ENCODE data around the gene ANKS3.

ANKS3 gene

DNA sequence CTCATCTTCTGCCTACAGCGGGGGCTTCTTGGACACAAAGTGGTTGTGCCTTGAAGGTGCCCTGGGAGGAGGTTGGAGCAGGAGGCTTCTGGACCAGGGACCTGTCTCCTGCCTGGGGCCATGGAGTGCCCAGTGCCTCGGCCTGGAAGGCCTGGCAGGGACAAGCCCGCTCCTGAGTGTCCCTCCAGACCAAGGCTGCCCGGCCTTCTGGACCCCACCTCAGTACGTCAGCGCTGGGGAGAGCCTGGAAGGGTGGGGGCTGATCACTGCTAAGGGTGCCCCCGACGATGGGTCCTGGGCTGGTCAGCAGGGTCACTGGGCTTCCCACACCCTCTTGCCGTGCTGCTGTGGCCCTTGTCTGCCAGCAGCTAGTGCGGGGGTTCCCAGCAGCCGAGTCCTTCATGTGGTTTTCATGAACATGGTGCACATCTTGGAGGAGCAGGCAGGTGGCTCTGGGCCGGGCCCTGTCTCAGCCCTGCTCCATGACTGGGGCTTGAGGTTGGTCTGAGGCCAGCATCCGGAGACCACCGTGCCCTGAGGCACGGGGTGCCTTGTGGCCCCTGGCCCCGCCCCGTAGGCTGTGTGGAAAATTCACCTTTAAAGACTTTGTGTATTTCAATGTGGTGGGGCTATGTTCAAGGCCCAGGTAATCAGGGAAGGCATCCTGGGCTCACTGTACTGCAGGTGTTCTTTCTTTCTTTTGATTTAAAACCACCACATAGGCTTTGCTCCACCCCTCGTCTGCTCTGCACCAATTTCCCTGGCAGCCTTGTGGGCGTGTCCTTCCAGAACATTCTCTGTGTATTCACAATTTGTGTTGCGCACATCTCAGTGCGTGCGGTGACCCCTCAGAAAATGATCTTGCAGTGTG, 87.1 kb downstream of the ANKS3 start:
- no peak for DNase-seq (ENCODE audit: low spot score)
